Activated naive CD4-positive, alpha-beta T cell treated with anti-CD3 and anti-CD28 coated beads, Interleukin-2, amount 50 U/mL, for 24 hours (primary cell): ENCODE results near the gene HLCS.

ENCODE experiments used
- H3K27ac Mint-ChIP-seq: one replicate; pipeline ENCODE4 v1.8.0; 2021; ENCODE audit warnings: mild to moderate bottlenecking, mixed read lengths
- H3K27me3 Mint-ChIP-seq: one replicate; pipeline ENCODE4 v1.8.0; 2021; ENCODE audit warnings: mixed read lengths
- H3K36me3 Mint-ChIP-seq: one replicate; pipeline ENCODE4 v1.8.0; 2021; ENCODE audit warnings: mixed read lengths
- H3K4me1 Mint-ChIP-seq: one replicate; pipeline ENCODE4 v1.8.0; 2021; ENCODE audit warnings: mixed read lengths
- H3K4me3 Mint-ChIP-seq: one replicate; pipeline ENCODE4 v1.8.0; 2021; ENCODE audit warnings: mild to moderate bottlenecking, mixed read lengths
- H3K9me3 Mint-ChIP-seq: one replicate; pipeline ENCODE4 v1.8.0; 2021; ENCODE audit warnings: mixed read lengths

The HLCS gene

GRCh38 chr21:36761685-36762084, 204.8 kb downstream of the HLCS start:
- no peaks in the 10 kb centered on the region for H3K27me3 Mint-ChIP-seq

GRCh38 chr21:36759348-36760083, 207.0 kb downstream of the HLCS start:
- no peaks in the 10 kb centered on the region for H3K9me3 Mint-ChIP-seq
- no peaks in the 10 kb centered on the region for H3K4me1 Mint-ChIP-seq
- H3K4me3 Mint-ChIP-seq = no peak overlapping the region
- H3K36me3 Mint-ChIP-seq = peaks cover 20% of the 10 kb centered on the region
- H3K27me3 Mint-ChIP-seq = no peaks in the 10 kb centered on the region
- no peak overlapping the region for H3K27ac Mint-ChIP-seq

More at GRCh38 chr21:36761685-36762084, 204.8 kb downstream of the HLCS start:
- H3K4me3 Mint-ChIP-seq = no peak overlapping the region
- H3K4me1 Mint-ChIP-seq = no peaks in the 10 kb centered on the region
- H3K36me3 Mint-ChIP-seq = peaks cover 15% of the 10 kb centered on the region
- H3K27ac Mint-ChIP-seq = no peak overlapping the region
- no peaks in the 10 kb centered on the region for H3K9me3 Mint-ChIP-seq

- Mint-ChIP-seq H3K27ac (no peak overlapping the region), H3K4me3 (no peak overlapping the region), H3K9me3 (no peaks in the 10 kb centered on the region), H3K4me1 (no peaks in the 10 kb centered on the region), H3K27me3 (no peaks in the 10 kb centered on the region), H3K36me3 (peaks cover 19% of the 10 kb centered on the region)
Observed at GRCh38 chr21:36757196-36757595, 209.3 kb downstream of the HLCS start.

GRCh38 chr21:36756527-36756926, 209.9 kb downstream of the HLCS start:
- no peaks in the 10 kb centered on the region for H3K4me1 Mint-ChIP-seq
- H3K4me3 Mint-ChIP-seq = no peak overlapping the region
- H3K27ac Mint-ChIP-seq = no peak overlapping the region
- no peaks in the 10 kb centered on the region for H3K9me3 Mint-ChIP-seq
- H3K36me3 Mint-ChIP-seq = peaks cover 15% of the 10 kb centered on the region
- H3K27me3 Mint-ChIP-seq = no peaks in the 10 kb centered on the region

- no peaks in the 10 kb centered on the region for H3K4me1 Mint-ChIP-seq
- no peak overlapping the region for H3K27ac Mint-ChIP-seq
- peaks cover 4% of the 10 kb centered on the region for H3K27me3 Mint-ChIP-seq
- no peak overlapping the region for H3K4me3 Mint-ChIP-seq
- peaks cover 23% of the 10 kb centered on the region for H3K36me3 Mint-ChIP-seq
- no peaks in the 10 kb centered on the region for H3K9me3 Mint-ChIP-seq
Observed at GRCh38 chr21:36754241-36754898, 212.1 kb downstream of the HLCS start.

GRCh38 chr21:36753556-36753955, 212.9 kb downstream of the HLCS start:
- peaks cover 22% of the 10 kb centered on the region for H3K36me3 Mint-ChIP-seq
- no peaks in the 10 kb centered on the region for H3K9me3 Mint-ChIP-seq
- peaks cover 3% of the 10 kb centered on the region for H3K4me1 Mint-ChIP-seq
- H3K4me3 Mint-ChIP-seq = no peak overlapping the region
- peaks cover 10% of the 10 kb centered on the region for H3K27me3 Mint-ChIP-seq
- no peak overlapping the region for H3K27ac Mint-ChIP-seq

- Mint-ChIP-seq H3K36me3 (peaks cover 19% of the 10 kb centered on the region), H3K27me3 (peaks cover 21% of the 10 kb centered on the region), H3K27ac (no peak overlapping the region), H3K9me3 (no peaks in the 10 kb centered on the region), H3K4me3 (no peak overlapping the region), H3K4me1 (peaks cover 15% of the 10 kb centered on the region)
Observed at GRCh38 chr21:36751383-36751782, 215.1 kb downstream of the HLCS start.

GRCh38 chr21:36750576-36750959, 215.9 kb downstream of the HLCS start:
- Mint-ChIP-seq H3K27ac (no peak overlapping the region), H3K4me3 (no peak overlapping the region), H3K4me1 (peaks cover 15% of the 10 kb centered on the region), H3K36me3 (peaks cover 17% of the 10 kb centered on the region), H3K27me3 (peaks cover 25% of the 10 kb centered on the region), H3K9me3 (no peaks in the 10 kb centered on the region)

- Mint-ChIP-seq H3K4me3 (no peak overlapping the region), H3K4me1 (peaks cover 15% of the 10 kb centered on the region), H3K9me3 (no peaks in the 10 kb centered on the region), H3K27ac (no peak overlapping the region), H3K36me3 (peaks cover 17% of the 10 kb centered on the region), H3K27me3 (peaks cover 26% of the 10 kb centered on the region)
Observed at GRCh38 chr21:36749935-36750575, 216.4 kb downstream of the HLCS start.

GRCh38 chr21:36747815-36748383, 218.6 kb downstream of the HLCS start:
- no peaks in the 10 kb centered on the region for H3K9me3 Mint-ChIP-seq
- peak overlapping the region; percentile 78 for H3K4me3 Mint-ChIP-seq
- peaks cover 13% of the 10 kb centered on the region for H3K36me3 Mint-ChIP-seq
- H3K27ac Mint-ChIP-seq = no peak overlapping the region
- H3K27me3 Mint-ChIP-seq = peaks cover 32% of the 10 kb centered on the region
- H3K4me1 Mint-ChIP-seq = peaks cover 15% of the 10 kb centered on the region

- Mint-ChIP-seq H3K9me3 (no peaks in the 10 kb centered on the region), H3K4me3 (peak overlapping the region; percentile 46), H3K4me1 (peaks cover 15% of the 10 kb centered on the region), H3K27me3 (peaks cover 32% of the 10 kb centered on the region), H3K27ac (no peak overlapping the region), H3K36me3 (peaks cover 13% of the 10 kb centered on the region)
Observed at GRCh38 chr21:36747041-36747814, 219.2 kb downstream of the HLCS start.

- peaks cover 10% of the 10 kb centered on the region for H3K36me3 Mint-ChIP-seq
- H3K9me3 Mint-ChIP-seq = no peaks in the 10 kb centered on the region
- no peak overlapping the region for H3K27ac Mint-ChIP-seq
- H3K4me1 Mint-ChIP-seq = peaks cover 15% of the 10 kb centered on the region
- H3K27me3 Mint-ChIP-seq = peaks cover 30% of the 10 kb centered on the region
- H3K4me3 Mint-ChIP-seq = no peak overlapping the region
Observed at GRCh38 chr21:36745459-36745858, 221.0 kb downstream of the HLCS start.

GRCh38 chr21:36744560-36745231, 221.8 kb downstream of the HLCS start:
- Mint-ChIP-seq H3K9me3 (no peaks in the 10 kb centered on the region), H3K27ac (no peak overlapping the region), H3K4me3 (no peak overlapping the region), H3K4me1 (peaks cover 15% of the 10 kb centered on the region), H3K27me3 (peaks cover 30% of the 10 kb centered on the region), H3K36me3 (peaks cover 4% of the 10 kb centered on the region)

GRCh38 chr21:36744190-36744559, 222.3 kb downstream of the HLCS start:
- peaks cover 15% of the 10 kb centered on the region for H3K4me1 Mint-ChIP-seq
- no peaks in the 10 kb centered on the region for H3K9me3 Mint-ChIP-seq
- H3K36me3 Mint-ChIP-seq = peaks cover 4% of the 10 kb centered on the region
- H3K4me3 Mint-ChIP-seq = no peak overlapping the region
- no peak overlapping the region for H3K27ac Mint-ChIP-seq
- H3K27me3 Mint-ChIP-seq = peaks cover 29% of the 10 kb centered on the region

- Mint-ChIP-seq H3K9me3 (no peaks in the 10 kb centered on the region), H3K4me1 (peaks cover 11% of the 10 kb centered on the region), H3K27ac (no peak overlapping the region), H3K4me3 (no peak overlapping the region), H3K27me3 (peaks cover 23% of the 10 kb centered on the region), H3K36me3 (peaks cover 1% of the 10 kb centered on the region)
Observed at GRCh38 chr21:36743446-36743845, 223.0 kb downstream of the HLCS start.
